NCI-H2107 (cell line): Measurements from ENCODE around the gene SMPDL3B.
"Not testable (repeated sequence)": the region's sequence is repeated elsewhere in the genome, so short reads cannot be mapped to it uniquely, and the experiment has no call there.

Experiments
- DNase-seq: peaks from one replicate; lab custom pipeline; 2025; lab: John Stamatoyannopoulos, UW

Gene SMPDL3B

GRCh38 chr1:27970401-27970800, 35.6 kb downstream of the SMPDL3B start:
- no peak for DNase-seq

GRCh38 chr1:27971674-27972073, 36.9 kb downstream of the SMPDL3B start:
- peak; percentile 30 for DNase-seq

DNA sequence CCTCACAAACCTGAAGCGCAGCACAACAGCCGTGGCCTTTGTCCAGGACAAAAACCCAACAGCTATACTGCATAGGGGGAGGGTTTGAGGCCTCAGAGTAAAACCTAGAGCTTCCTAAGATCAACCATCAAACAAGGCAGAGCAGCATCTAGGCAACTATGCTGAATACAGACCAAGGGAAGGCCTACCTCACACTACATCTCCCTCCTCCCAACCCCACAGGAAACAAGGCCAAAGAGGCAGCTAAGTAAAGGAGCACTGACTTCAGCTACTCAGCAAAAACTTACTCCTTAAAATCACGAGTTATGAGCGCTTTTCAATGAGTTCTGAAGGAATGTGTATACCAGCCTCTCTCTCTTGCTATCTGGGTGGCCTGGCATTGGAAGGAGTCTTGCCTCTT, 37.3 kb downstream of the SMPDL3B start:
- DNase-seq, result no peak

DNA sequence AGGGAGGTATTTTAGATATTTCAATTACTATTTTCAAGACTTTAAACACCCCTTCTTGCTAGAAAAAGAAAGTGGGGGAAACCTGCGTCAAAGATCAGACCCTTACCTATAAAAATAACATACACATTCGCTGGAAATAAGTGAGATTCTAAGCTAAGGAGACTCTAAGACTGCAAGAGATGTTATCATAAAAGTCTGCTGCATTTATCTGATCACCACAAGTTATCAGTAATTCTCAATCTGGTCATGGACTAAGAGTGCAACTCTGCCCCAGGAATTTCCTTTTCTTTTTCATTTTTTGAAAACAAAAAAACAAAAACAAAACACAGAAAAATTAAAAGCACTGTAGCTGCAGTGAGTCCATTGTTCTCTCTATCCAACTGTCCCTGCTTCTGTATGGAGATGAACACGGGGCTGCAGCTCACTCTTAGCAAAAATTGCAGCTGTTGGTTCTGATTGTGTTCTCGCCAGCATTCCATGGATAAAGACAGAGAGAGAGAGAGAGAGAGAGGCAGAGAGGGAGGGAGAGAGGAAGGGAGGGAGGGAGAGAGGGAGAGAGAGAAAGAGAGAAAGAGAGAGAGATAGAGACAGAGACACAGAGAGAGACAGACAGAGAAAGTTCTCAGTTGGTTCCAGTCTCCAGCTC, 39.1 kb downstream of the SMPDL3B start:
- DNase-seq, result no peak

- DNase-seq, result no peak
Observed at GRCh38 chr1:27974417-27974781, 39.6 kb downstream of the SMPDL3B start.

- DNase-seq, result no peak
Observed at GRCh38 chr1:27979151-27979858, 44.5 kb downstream of the SMPDL3B start.

GRCh38 chr1:27979859-27980201, 45.0 kb downstream of the SMPDL3B start:
- no peak for DNase-seq

DNA sequence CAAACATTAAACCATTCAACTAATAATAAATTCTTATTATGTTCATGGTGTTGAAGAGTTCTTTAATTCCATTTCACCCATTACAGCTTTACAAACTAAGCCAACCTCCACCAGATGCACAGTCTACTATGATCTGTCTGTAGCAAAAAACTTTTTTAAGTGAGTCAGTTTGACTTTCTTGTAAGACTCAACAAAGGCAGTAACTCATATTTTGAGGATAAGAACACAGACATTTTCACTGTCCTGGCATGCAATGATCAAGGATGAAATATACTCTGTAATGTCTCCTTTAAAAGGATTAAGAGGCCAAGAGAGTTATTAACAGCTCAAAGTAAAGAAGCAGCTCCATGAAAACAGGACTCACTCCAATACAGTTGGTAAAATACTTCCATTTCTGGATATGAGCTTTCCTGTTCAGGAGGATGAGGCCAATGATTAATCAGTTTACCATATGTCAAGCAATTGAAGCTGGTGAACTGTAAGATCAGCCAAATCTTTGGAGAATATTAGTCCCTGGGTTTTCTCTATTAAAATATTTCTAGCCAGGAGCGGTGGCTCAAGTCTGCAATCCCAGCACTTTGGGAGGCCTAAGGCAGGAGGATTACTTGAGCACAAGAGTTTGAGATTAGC, 45.5 kb downstream of the SMPDL3B start:
- DNase-seq, result no peak

DNA sequence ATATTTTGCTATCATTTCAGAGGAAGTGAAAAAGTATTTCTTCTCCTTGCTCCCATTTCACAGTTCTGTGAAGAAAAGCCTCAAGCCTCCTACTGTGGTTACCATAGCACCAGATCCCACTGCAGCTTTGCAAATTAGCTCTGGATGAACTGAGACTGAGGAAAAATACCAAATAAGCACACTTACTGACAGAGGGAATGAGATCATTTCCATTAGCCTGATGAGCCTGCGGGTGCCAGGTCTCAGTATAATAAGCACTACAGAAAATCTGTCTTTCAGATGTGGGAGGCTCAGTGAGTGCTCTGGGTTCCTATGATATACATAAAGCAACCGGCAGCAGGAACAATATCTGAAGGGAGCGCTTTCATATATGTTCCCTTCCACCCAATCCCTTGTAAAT, 46.3 kb downstream of the SMPDL3B start:
- no peak for DNase-seq

- no peak for DNase-seq
Observed at GRCh38 chr1:27990920-27991537, 56.2 kb downstream of the SMPDL3B start.

DNA sequence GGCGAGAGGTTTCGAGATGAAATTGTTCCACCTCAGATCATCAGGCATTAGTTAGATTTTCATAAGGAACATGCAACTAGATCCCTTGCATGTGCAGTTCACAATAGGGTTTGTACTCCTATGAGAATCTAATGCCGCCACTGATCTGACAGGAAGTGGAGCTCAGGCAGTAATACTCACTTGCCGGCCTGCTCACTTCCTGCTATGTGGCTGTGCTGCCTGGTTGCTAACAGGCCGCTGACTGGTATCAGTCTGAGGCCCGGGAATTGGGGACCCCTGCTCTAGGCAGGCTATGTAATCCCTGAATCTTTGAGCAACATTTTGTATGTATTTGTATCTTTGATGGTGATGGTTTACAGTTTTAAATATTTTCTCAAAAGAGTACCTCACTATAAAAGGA, 57.5 kb downstream of the SMPDL3B start:
- no peak for DNase-seq

DNA sequence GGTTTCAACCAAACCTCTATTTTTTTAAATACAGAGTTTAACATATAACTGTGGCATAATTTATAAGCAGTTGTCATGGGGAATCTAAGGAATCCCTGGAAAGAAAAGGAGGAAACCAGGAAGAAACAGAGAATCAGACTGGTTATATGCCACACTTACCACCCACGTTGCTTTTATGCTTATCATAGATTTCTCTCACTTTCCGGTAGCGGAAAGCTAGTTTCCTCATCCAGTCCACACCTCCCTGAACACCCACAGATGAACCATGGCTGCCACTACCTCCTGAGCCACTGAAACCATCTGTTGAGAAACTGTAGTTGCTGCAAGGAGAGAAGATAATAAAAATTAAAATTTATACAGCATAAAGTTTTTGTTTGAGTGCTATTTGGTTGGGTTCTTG, 58.4 kb downstream of the SMPDL3B start:
- no peak for DNase-seq

- DNase-seq, result no peak
Observed at GRCh38 chr1:27994060-27994459, 59.3 kb downstream of the SMPDL3B start.

GRCh38 chr1:27994526-27994925, 59.7 kb downstream of the SMPDL3B start:
- DNase-seq, result not testable (repeated sequence)

- DNase-seq, result no peak
Observed at GRCh38 chr1:27999055-27999454, 64.3 kb downstream of the SMPDL3B start.

GRCh38 chr1:28002600-28002999, 67.8 kb downstream of the SMPDL3B start:
- no peak for DNase-seq

DNA sequence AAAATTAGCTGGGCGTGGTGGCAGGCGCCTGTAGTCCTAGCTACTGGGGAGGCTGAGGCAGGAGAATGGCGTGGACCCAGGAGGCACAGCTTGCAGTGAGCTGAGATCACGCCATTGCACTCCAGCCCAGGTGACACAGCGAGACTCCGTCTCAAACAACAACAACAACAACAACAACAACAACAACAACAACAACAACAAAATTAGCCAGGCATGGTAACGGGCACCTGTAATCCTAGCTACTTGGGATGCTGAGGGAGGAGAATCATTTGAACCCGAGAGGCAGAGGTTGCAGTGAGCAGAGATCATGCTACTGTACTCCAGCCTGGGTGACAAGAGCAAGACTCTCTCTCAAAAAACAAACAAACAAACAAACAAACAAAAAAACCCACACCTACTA, 68.3 kb downstream of the SMPDL3B start:
- DNase-seq, result not testable (repeated sequence)
